ENCODE results near the gene OTUB2. TPM values are rescaled to one million over a fixed set of nuclear protein-coding genes. Genes with fewer than 3 reads are reported as not detected.

OTUB2 gene
- total RNA-seq, 1 donor from 2014 or later: 3.0 TPM

DNA sequence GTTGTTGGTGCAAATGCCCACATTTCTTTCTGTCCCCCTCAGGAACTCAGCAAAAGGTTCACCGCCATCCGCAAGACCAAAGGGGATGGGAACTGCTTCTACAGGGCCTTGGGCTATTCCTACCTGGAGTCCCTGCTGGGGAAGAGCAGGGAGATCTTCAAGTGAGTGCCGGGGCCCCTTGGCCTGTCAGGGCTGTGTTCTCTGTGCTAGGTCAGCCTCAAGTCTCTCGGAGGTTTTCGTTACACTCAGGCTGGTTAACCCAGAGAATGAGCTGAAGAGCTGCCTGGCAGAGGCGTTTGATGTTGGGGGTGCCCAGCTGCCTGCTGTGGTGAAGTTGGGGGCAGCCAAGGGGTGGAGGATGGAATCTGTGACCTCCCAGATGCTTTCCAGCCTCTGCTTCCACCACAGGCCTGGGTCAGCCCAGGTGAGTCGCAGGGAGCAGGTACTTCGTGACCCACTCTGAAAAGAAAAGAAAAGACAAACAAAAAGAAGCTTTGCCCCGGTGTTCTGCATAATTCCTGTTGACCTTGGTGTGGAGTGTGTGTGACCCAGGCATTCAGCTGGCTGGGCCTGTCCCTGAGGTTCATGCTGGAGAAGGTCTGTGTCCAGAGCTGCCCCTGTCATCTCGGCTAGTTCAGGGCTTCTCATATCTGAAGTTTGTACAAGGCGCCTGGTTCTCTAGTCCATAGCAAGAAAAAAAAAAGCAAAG is 12.9 kb downstream of the OTUB2 start:
- intact Hi-C loops (cut with micrococcal nuclease): no loop called here

DNA sequence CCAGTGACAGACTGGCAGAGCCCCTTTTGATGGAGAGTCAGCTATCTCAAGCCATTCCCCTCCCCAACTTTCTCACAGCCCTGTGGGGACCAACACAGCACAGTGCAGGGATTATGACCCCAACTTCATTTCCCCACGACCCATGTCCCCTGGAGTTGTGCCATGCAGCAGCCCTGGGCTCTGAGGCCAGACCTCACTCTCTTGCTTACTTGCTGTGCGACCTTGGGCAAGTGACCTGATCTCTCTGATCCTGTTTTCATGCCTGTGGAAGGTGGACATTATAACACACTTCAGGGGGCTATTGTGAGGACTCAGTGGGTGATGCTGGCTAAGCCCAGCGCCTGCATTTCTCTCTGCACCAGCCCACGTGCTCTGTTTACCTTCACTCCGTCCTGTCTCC is 14.1 kb downstream of the OTUB2 start:
- intact Hi-C loops (cut with micrococcal nuclease): no loop called here

DNA sequence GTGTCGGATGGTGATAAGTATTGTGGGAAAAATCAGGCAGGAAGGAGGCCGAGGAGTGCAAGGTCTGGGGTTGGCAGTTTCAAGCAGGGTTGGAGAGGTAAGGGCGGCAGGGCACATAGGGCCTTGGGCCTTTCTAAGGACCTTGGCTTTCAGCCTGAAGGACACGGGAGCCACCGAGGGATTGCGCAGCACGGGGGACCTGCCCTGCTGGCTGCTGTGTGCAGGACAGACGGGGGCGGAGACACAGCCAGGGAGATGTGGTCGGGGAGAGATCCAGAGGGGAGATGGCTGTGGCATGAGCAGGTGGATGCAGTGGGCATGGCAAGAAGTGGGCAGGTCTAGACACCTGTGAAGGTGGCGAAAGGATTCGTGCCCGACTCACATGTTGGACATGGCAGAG is 14.7 kb downstream of the OTUB2 start:
- intact Hi-C loops (cut with micrococcal nuclease): no loop called here

DNA sequence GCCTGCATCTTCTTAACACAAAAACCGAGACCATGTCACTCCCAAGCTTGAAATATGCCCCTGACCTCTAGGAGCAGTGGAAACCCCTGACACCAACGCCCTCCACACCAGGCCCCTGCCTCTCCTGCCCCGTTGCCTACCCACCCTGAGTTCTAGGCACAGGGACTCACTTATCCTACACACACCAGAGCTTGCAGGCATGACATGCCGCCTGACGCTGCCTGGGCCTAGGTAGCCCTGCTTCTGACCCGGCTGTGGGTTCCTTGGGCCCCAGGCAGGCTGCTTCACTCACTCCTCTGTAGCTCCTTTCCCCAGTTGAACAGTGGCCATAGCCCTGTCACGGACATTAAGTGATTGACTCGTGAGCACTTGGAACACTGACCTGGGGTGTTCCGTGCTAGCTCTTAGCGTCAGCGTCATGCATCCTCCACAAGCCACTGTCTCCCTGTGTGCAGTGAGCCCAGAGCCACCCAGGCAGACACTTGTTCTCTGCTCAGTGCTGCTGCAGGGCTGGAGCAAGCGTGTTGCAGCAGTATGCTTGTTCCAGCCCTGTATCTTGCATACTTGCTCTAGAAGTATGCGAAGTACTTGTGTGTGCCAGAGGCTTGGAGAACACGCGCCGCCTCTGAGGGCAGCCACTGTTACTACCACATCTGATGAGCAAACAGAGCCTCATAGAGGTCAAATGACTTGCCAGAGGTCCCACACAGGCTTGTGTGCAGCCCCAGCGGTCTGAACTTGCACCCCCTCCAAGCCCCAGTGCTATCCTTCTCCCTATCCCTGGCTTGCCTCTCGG is 15.6 kb downstream of the OTUB2 start:
- intact Hi-C loops (cut with micrococcal nuclease): no loop called here

DNA sequence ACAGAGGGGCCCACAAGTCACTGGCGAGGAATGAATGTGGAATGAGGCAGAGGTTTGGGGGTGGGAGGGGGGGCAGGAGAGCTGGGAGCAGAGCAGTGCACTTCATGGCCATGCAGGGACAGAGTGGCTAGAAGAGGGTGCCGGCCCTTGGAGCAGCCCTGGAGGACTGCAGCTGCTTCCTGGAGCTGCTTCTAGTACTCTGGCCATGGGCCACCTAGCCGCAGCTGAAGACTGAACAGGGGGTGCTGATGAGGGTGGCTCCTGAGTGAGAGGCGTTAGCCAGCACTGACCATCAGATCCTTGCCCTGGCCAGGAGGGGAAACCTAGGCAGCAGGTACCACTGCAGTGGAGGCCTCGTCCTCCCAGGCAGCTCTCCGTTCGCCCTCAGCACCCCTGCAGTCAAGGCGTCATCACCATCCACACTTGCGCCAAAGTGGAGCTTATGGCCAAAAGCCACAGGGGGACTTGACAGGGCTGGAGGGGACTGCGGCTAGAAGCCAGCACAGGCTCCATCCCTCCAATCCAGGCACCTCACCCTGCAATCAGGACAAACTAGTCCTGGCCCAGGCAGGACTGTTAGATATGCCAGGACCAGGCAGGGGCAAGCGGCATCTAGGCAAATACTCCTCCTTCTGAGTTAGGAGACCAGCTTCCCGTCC is 16.4 kb downstream of the OTUB2 start:
- intact Hi-C loops (cut with micrococcal nuclease): no loop called here

DNA sequence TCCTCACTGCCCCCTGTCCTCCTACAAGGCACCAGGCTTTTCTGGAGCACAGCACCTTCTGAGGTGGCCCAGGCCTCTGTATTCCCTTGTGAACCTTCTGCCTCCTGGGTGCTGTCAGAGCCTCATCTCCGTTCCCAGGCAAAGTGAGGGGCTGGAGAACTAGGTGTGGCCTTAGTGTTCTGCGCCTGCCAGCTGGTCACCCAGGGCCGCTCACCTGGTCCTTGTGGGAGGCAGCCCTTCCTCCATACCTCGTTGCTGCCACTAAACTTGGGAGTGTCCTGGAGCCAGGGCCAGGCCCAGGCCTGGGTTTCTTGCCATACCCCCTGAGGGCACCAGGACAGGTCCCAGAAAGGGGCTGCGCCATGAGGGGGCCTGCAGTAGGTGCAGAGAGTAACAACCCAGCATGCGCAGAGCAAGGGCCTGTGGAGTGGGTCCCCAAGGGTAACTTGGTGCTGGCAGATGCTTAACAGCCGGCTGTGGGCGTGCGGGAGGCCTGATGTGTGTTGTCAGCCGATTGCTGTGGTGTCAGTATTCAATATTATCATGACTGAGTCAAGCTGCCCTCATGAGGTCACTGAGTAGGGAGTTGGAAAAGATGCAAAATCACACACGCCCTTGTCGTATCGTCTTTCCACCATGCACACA is 17.1 kb downstream of the OTUB2 start:
- intact Hi-C loops (cut with micrococcal nuclease): no loop called here

DNA sequence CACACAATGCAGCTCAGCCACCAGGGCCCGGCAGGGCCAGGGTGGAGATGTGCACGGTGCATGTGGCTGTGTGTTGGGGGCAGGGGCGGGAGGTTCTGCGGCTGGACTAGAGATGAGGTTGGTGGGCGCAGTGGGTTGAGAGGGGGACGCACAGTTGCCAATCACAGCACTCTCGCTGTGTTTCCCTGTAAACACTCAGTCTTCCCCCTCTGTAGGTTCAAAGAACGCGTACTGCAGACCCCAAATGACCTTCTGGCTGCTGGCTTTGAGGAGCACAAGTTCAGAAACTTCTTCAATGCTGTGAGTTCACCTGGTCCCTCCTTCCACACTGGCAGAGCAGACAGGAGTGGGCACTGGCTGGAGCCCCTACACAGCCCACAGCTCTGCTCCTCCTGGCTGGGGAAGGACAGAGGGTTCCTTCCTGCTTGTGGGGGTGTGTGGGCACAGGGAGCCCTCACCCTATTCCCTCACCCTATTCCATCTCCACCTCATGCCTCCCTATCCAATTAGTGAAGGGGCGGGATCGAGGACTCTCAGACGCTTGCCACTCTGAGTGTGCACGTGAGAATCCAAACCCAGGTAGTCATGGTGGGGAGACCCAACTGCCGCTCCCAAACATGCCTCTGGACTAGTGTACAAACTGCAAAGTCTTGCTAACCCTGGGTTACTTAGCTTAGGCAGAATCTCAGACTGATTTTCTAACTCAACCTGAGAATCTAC is 17.8 kb downstream of the OTUB2 start:
- intact Hi-C loops (cut with micrococcal nuclease): no loop called here

DNA sequence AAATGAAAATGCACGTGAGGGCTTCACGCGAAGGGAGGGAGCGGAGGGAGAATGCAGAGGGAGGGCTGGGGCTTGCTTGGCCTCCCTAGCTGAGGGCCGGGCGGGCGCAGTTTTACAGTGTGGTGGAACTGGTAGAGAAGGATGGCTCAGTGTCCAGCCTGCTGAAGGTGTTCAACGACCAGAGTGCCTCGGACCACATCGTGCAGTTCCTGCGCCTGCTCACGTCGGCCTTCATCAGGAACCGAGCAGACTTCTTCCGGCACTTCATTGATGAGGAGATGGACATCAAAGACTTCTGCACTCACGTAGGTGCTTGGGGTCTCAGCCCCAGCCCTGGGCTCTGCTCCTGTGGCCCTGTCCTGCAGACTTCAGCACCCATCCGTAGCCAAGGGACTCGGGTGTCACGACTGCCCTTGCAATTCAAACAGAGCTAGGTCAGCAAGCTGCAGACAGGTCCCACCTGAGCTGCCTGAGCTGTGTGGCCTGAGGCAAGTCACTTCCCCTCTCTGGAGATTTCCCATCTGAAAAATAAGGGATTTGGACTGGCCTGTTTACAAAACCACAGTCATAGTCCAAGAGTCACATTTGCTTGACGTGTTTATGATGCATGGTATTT is 18.4 kb downstream of the OTUB2 start:
- intact Hi-C loops (cut with micrococcal nuclease): no loop called here

DNA sequence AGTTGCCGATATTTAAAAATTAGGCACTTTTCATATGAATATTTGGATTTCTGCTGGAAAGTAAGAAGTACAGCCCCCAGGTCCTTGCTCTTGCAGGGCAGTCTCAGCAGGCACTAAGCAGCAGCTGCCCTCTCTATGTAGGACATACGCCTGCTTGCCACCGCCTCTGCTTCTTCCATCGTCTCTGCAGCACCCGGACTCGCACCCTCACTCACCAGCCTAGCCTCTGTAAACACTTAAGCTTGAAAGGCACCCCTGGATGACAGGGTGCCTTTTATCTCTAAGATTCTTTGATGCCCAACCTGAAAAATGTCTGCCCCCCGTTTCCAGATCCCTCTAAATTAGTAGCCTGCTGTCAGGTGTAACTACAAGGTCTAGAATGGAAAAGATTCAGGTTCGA is 19.0 kb downstream of the OTUB2 start:
- intact Hi-C loops (cut with micrococcal nuclease): no loop called here

DNA sequence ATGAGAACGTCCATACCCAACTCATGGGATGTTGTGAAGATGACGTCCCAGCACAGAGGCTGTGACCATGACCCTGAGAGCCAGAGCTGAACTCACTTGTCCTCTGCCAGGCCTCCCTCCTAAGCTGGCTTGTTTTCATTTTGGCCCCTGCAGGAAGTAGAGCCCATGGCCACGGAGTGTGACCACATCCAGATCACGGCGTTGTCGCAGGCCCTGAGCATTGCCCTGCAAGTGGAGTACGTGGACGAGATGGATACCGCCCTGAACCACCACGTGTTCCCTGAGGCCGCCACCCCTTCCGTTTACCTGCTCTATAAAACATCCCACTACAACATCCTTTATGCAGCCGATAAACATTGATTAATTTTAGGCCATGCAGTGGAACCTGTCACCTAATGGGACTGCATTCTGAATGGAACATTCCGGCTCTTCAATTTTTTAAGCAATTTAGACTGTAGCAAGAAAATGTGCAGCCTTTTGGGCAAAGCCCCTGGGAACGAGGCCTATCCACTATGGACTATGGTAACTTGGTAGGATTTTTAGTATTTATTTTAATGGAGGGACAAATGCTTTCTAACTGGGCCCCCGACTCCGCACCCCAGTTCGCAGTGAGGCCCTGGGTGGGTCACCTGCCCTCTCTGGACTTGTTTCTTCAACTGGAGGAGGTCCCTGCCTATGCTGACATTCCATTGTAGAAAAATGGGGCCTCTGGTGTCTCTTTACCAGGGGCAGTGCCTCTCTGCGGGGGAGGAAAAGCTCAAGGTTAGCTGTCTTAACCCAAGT is 19.6 kb downstream of the OTUB2 start:
- intact Hi-C loops (cut with micrococcal nuclease): no loop called here

DNA sequence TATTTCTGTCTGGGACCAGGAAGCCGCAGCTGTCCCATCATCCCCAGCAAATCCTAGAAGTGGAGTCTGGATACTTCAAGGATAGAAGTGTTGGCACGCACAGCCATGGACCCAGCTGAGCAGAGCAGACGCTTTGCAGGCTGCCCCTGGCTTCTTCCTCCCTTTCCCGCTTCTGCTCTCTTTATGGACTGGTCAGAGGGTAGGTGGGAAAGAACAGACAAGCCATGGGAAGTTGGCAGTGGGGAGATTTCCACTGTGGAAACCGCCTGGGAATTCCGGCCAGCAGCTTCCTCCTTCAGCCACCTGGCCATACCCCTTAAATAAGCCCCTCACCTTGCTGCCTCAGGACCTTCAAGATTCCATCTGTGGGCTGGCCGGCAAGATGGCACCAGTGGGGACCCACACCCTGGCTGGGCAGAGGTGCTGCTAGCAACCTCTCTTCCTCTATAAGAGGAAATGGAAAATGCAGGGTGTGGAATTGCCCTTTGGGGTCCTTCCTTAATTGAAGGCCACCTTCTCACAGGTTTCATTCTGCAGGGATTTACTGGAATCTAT is 20.6 kb downstream of the OTUB2 start:
- intact Hi-C loops (cut with micrococcal nuclease): no loop called here

DNA sequence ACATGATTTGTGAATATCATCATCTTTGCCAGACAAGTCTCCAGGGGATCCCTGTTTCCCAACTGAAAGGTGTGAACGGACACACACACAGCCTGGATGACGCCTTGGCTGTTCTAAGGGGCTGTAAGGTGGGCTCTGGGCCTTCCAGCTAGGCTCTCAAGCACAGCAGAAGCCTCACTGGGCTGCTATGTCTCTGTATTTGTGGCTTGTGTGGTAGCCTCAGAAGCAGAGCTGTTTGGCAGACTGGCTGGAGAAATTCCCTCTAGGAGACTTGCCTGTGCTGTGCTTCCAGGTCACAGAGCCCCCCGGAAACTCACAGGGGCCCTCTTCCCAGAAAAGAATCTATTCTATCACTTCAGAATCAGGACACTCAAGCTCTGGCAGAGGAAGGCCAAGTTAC is 21.4 kb downstream of the OTUB2 start:
- intact Hi-C loops (cut with micrococcal nuclease): no loop called here

DNA sequence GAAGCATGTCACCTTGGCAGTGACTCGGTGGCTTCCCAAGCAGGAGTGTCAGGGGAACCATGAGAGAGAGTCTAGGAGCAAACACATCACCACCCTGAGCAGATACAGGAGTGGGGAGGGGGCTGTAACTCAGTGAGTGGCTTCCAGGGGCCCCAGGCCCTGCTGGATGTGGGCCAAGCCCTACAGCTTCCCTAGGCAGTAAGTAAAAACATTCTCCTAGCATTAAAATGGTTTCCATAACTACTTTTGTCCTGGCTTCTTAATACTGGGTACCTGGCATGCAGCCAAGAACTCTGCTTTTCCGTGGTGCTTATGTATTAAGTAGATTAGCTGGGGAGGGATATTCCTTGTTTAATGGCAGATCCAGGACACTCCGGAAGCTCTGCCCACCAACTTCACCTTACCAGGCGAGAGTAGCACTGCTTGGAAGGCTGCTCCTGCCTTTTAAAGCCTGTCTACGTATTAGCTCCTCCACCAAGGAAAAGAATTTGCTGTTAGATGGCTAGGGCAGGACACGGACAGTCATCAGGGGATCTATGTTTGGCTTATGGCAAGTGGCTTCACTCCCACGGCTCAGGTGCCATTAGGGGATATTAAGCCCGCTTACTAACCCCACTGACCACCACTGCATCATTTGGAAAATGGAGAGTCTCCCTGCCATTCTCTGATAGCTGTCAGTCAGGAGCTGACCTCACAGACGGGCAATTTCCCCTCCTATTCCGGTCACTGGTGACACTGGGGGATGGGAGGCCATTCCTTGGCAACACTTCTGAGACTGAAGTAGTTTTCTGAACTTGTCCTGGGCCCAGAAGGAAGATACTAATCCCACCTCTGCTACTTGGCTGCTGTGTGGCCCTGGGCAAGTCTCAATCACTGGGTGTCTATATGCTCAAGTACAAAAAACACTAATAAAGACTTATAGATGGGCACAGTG is 22.8 kb downstream of the OTUB2 start:
- intact Hi-C loops (cut with micrococcal nuclease): no loop called here

DNA sequence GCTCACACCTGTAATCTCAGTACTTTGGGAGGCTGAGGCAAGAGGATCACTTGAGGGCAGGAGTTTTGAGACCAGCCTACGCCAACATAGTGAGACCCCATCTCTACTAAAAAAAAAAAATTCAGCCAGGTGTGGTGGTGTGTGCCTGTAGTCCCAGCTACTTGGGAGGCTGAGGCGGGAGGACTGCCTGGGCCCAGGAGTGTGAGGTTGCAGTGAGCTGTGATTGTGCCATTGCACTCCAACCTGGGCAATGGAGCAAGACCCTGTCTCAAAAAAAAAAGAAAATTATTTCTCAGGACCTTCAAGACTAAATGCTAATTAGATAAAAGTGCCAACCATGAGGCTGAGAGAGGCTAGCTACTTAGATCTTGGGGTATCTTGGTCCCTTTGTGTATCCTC is 23.5 kb downstream of the OTUB2 start:
- intact Hi-C loops (cut with micrococcal nuclease): no loop called here

DNA sequence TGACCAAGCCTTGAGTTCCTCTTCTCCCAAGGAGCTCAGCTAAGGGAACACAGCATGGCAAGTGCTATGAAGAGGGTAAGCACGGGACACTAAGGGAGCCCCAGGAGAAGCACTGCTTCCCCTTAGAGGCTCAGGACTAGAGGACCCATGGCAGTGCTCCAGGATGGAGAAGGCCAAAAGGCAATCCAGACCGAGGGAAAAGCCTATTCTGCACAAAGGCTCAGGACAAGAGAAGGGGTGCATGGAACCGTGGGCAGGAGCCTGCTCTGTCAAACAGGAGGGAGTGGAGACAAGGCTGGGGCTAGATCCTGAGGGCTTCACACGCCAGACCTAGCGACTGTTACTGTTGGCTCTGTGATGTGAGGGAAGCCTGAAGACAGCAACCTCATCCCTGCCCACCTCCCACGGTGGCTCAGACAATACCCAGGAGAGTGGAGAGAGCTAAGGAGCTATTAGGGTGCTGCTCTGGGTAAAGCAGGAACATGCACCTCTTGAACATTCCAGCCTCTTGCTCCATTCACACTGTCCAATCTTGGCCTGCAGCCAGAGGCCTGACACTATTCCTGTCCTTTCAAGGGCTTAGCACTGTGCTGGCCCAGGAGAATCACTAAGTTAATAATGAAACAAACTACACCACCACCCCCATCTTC is 24.2 kb downstream of the OTUB2 start:
- intact Hi-C loops (cut with micrococcal nuclease): no loop called here

DNA sequence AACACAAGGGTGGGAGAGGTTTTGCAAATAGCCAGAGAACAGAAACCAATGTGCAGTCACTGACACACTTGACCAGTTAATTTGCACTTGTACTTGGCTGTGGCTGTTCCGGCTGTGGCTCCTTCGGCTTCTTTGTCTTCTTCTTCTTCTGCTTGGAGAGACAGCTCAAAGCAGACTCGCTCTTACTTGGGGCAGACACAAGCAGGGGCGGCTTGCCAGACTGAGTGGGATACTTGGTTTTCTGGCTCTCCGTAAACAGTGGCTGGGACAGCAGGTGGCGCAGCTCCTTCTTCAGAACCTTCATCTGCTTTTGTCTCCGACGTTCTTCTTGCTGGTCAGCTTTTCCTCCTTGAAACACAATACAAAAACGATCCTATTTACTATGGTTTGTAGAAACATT is 25.0 kb downstream of the OTUB2 start:
- intact Hi-C loops (cut with micrococcal nuclease): no loop called here

DNA sequence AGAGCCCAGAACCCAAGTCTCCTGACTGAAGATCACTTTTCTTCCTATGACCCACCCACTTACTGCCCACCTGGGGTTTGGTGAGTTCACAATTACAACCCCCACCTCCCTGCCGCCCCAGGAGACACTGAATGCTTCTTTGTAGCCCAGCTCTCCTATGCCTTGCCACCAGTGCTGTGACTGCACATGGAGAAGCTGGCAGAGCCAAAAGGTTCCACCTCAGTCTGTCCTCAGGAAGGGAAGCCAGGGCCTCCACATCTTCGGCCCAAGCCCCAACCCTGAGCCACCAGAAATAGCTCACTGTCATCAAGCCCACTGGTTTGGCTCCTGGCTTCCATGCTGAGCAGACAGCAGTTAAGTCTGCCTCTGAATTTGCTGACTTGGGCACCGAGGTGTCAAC is 25.6 kb downstream of the OTUB2 start:
- intact Hi-C loops (cut with micrococcal nuclease): no loop called here

DNA sequence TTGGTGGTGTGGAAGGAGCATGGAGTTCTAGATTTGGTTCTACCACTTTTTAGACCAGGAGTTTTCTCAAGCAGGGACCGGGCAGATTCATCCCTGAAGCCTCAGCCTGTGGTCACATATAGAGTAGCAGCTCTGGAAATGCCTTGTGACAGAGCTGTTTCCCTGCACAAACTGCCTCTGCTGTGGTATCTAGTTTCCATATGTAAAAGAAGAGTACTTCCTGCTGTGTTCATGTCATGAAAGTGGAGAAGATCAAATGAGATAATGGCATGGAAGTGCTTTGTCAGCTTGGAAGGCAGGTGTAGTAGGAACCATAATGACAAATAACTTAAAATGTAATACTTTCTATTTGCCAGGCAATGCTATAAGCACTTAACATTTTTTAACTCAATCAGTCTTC is 26.1 kb downstream of the OTUB2 start:
- intact Hi-C loops (cut with micrococcal nuclease): no loop called here
